CD14-positive monocyte (primary cell): ENCODE measurements around the gene IGF1R. TPM values are rescaled to one million over a fixed set of nuclear protein-coding genes. Genes with fewer than 3 reads are reported as not detected.

Source experiments
- DNase-seq, 3 donors: peaks; one replicate each; pipeline ENCODE4 v3.0.0-alpha.2; 2011 to 2022
- H2AFZ ChIP-seq: 2 replicates; pipeline ENCODE4 v1.6.0; 2012; ENCODE audit warnings: mild to moderate bottlenecking, low read depth, low read length, inconsistent platforms; ENCODE audit not compliant: insufficient read depth, poor library complexity, severe bottlenecking
- H3K27ac ChIP-seq, 2 donors: 1 replicate in 1 of 2; 2 replicates in 1 of 2; pipeline ENCODE4 v1.5.1; 2012 to 2013; ENCODE audit warnings: low read length in 2 of 2, control low read depth in 1 of 2, inconsistent platforms in 1 of 2, low read depth in 1 of 2, mild to moderate bottlenecking in 1 of 2
- H3K27me3 ChIP-seq, 2 donors: one replicate each; pipeline versions ENCODE4 v1.6.0 to v1.6.1; 2011 to 2013; ENCODE audit warnings: low read length in 2 of 2; ENCODE audit not compliant: control insufficient read depth in 2 of 2, insufficient read depth in 2 of 2
- H3K36me3 ChIP-seq, 2 donors: replicated peaks in 1 of 2; 1 replicate in 1 of 2; 2 replicates in 1 of 2; pipeline versions ENCODE4 v1.5.1 to v1.6.1; 2012 to 2013; ENCODE audit warnings: low read length in 2 of 2, control low read depth in 1 of 2, inconsistent platforms in 1 of 2, mild to moderate bottlenecking in 1 of 2; ENCODE audit not compliant: insufficient read depth in 2 of 2, control insufficient read depth in 1 of 2
- H3K4me1 ChIP-seq, 2 donors: 1 replicate in 1 of 2; 2 replicates in 1 of 2; pipeline versions ENCODE4 v1.5.1 to v1.6.1; 2012 to 2013; ENCODE audit warnings: low read length in 2 of 2, control low read depth in 1 of 2, inconsistent platforms in 1 of 2, mild to moderate bottlenecking in 1 of 2, moderate library complexity in 1 of 2; ENCODE audit not compliant: insufficient read depth in 2 of 2, control insufficient read depth in 1 of 2
- H3K4me2 ChIP-seq: replicated peaks from 2 replicates; pipeline ENCODE3; 2012; ENCODE audit warnings: low read length, moderate library complexity, mild to moderate bottlenecking; ENCODE audit not compliant: poor library complexity, severe bottlenecking; ENCODE audit errors: extremely low read depth
- H3K4me3 ChIP-seq, 3 experiments: fragments of 200-600 bp in 1 of 3; sonication (generic) in 1 of 3; replicated peaks in 1 of 3; 1 replicate in 2 of 3; 2 replicates in 1 of 3; pipeline ENCODE4 v1.5.1; 2011 to 2013; ENCODE audit warnings: low read length in 3 of 3, mild to moderate bottlenecking in 3 of 3, control low read depth in 2 of 3, low read depth in 2 of 3, inconsistent platforms in 1 of 3, moderate library complexity in 1 of 3
- H3K79me2 ChIP-seq: 2 replicates; pipeline ENCODE4 v1.6.0; 2012; ENCODE audit warnings: mild to moderate bottlenecking, control low read depth, inconsistent platforms, low read length, moderate library complexity; ENCODE audit not compliant: insufficient read depth
- H3K9ac ChIP-seq: 2 replicates; pipeline ENCODE4 v1.6.0; 2017; ENCODE audit warnings: low read length, mild to moderate bottlenecking; ENCODE audit not compliant: insufficient read depth, poor library complexity, severe bottlenecking
- H3K9me3 ChIP-seq, 2 donors: replicated peaks in 1 of 2; 1 replicate in 1 of 2; 2 replicates in 1 of 2; pipeline versions ENCODE4 v1.5.1 to v1.6.1; 2012 to 2013; ENCODE audit warnings: low read length in 2 of 2, control low read depth in 1 of 2; ENCODE audit not compliant: control insufficient read depth in 1 of 2, insufficient read depth in 1 of 2
- H4K20me1 ChIP-seq: 2 replicates; pipeline ENCODE4 v1.6.0; 2012; ENCODE audit warnings: mild to moderate bottlenecking, low read length, control low read depth, moderate library complexity; ENCODE audit not compliant: insufficient read depth
- H3K27ac Mint-ChIP-seq, 7 donors: one replicate each; pipeline ENCODE4 v1.8.0; 2020; ENCODE audit warnings: mild to moderate bottlenecking in 7 of 7, mixed read lengths in 7 of 7, moderate library complexity in 6 of 7, inconsistent platforms in 2 of 7
- H3K27me3 Mint-ChIP-seq, 3 donors: one replicate each; pipeline ENCODE4 v1.8.0; 2021 to 2022; ENCODE audit warnings: low read depth in 3 of 3, mild to moderate bottlenecking in 3 of 3, mixed read lengths in 3 of 3, moderate library complexity in 3 of 3, inconsistent platforms in 1 of 3
- H3K36me3 Mint-ChIP-seq, 2 donors: one replicate each; pipeline ENCODE4 v1.8.0; 2020; ENCODE audit warnings: mixed read lengths in 2 of 2, inconsistent platforms in 1 of 2, mild to moderate bottlenecking in 1 of 2
- H3K4me1 Mint-ChIP-seq: one replicate; pipeline ENCODE4 v1.8.0; 2020; ENCODE audit warnings: mild to moderate bottlenecking, mixed read lengths
- H3K4me3 Mint-ChIP-seq, 2 donors: one replicate each; pipeline ENCODE4 v1.8.0; 2020; ENCODE audit warnings: mild to moderate bottlenecking in 2 of 2, mixed read lengths in 2 of 2, moderate library complexity in 1 of 2
- H3K9me3 Mint-ChIP-seq, 7 donors: one replicate each; pipeline ENCODE4 v1.8.0; 2020 to 2022; ENCODE audit warnings: mixed read lengths in 7 of 7, mild to moderate bottlenecking in 6 of 7, moderate library complexity in 6 of 7, inconsistent platforms in 2 of 7
- WGBS: methylation state at CpG from one replicate; pipeline ENCODE4 v1.1.5; 2013; ENCODE audit warnings: missing lambda C conversion rate; ENCODE audit not compliant: insufficient coverage; 5-methylcytosine and 5-hydroxymethylcytosine counted together
- intact Hi-C, 2 donors: fragments of 100-400 bp; cut with micrococcal nuclease; formaldehyde crosslinking; loops; one replicate each; pipeline versions ENCODE4 v1.15.0 to v1.15.1; 2023
- polyA plus RNA-seq, 3 donors: library from polyadenylated mRNA; depleted of rRNA in 1 of 3; unstranded in 2 of 3; stranded (reverse) in 1 of 3; fragments of 300-500 nt in 2 of 3; fragments of >200 nt in 1 of 3; fragmentation: Illumina TruSeq in 2 of 3; gene quantifications; 1 replicate in 2 of 3; 2 replicates in 1 of 3; pipeline ENCODE4 v1.2.3, GENCODE V29; 2012 to 2021
- TF ChIP-seq, protein P1 (sequence below): fragments of 200-600 bp; IDR thresholded peaks from one replicate; pipeline ENCODE4 v1.8.0; 2022; ENCODE audit warnings: antibody characterized with exemption, mild to moderate bottlenecking

Gene IGF1R
- polyA plus RNA-seq, 3 donors = 0.35 to 4.9 (median 0.67) TPM

- Mint-ChIP-seq H3K36me3 (peaks cover 0 to 4% of the 10 kb centered on the region in 2 donors), H3K4me3 (no peak overlapping the region), H3K27me3 (no peaks in the 10 kb centered on the region), H3K4me1 (peaks cover 52% of the 10 kb centered on the region), H3K9me3 (peaks cover 0 to 2% (median 0%) of the 10 kb centered on the region in 7 donors), H3K27ac (peak overlapping the region in 3 of 7 donors; percentile 5 to 41 (median 31))
- Histone ChIP-seq H3K4me2 (no peak overlapping the region), H3K4me1 (peaks cover 18 to 30% of the 10 kb centered on the region in 2 donors), H4K20me1 (peaks cover 74% of the 10 kb centered on the region), H3K9me3 (no peaks in the 10 kb centered on the region), H2AFZ (no peak overlapping the region), H3K27me3 (no peaks in the 10 kb centered on the region), H3K4me3 (no peak overlapping the region), H3K27ac (no peak overlapping the region), H3K36me3 (no peaks in the 10 kb centered on the region), H3K79me2 (peaks cover 88% of the 10 kb centered on the region), H3K9ac (no peak overlapping the region)
- DNase-seq = no peak
- intact Hi-C loops = no loop called here
- TF ChIP-seq, protein P1, sequence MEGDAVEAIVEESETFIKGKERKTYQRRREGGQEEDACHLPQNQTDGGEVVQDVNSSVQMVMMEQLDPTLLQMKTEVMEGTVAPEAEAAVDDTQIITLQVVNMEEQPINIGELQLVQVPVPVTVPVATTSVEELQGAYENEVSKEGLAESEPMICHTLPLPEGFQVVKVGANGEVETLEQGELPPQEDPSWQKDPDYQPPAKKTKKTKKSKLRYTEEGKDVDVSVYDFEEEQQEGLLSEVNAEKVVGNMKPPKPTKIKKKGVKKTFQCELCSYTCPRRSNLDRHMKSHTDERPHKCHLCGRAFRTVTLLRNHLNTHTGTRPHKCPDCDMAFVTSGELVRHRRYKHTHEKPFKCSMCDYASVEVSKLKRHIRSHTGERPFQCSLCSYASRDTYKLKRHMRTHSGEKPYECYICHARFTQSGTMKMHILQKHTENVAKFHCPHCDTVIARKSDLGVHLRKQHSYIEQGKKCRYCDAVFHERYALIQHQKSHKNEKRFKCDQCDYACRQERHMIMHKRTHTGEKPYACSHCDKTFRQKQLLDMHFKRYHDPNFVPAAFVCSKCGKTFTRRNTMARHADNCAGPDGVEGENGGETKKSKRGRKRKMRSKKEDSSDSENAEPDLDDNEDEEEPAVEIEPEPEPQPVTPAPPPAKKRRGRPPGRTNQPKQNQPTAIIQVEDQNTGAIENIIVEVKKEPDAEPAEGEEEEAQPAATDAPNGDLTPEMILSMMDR = no peak
- WGBS = 78% methylated on average over 6 of the region's 9 CpGs
These were observed 34.8 kb downstream of the IGF1R start for GRCh38 chr15:98682992-98683701.

- H3K4me1 Mint-ChIP-seq = peaks cover 57% of the 10 kb centered on the region
- no peak overlapping the region for H3K27ac Mint-ChIP-seq
- no peaks in the 10 kb centered on the region for H3K27me3 ChIP-seq
- H3K9me3 Mint-ChIP-seq = peaks cover 0 to 2% (median 0%) of the 10 kb centered on the region in 7 donors
- no peak overlapping the region for H2AFZ ChIP-seq
- H3K9ac ChIP-seq = no peak overlapping the region
- H3K4me3 ChIP-seq = no peak overlapping the region
- DNase-seq = no peak
- no peak overlapping the region for H3K27ac ChIP-seq
- intact Hi-C loops = no loop called here
- no peak overlapping the region for H3K4me3 Mint-ChIP-seq
- no peaks in the 10 kb centered on the region for H3K9me3 ChIP-seq
- H3K36me3 ChIP-seq = no peaks in the 10 kb centered on the region
- H3K79me2 ChIP-seq = peaks cover 88% of the 10 kb centered on the region
- TF ChIP-seq, protein P1 = no peak
- H3K27me3 Mint-ChIP-seq = no peaks in the 10 kb centered on the region
- peaks cover 0 to under 1% of the 10 kb centered on the region in 2 donors for H3K36me3 Mint-ChIP-seq
- WGBS = 80% methylated on average over 1 of the region's 5 CpGs
- H3K4me2 ChIP-seq = no peak overlapping the region
- H3K4me1 ChIP-seq = peaks cover 18 to 34% of the 10 kb centered on the region in 2 donors
- peaks cover 76% of the 10 kb centered on the region for H4K20me1 ChIP-seq
These were observed 35.5 kb downstream of the IGF1R start for GRCh38 chr15:98683831-98684230.
